Bronchial epithelial cell (primary cell): Measurements from ENCODE around the gene AGER. TPM values are rescaled to one million over a fixed set of nuclear protein-coding genes. Genes with fewer than 3 reads are reported as not detected.

Experiments
- DNase-seq: peaks from one replicate; pipeline ENCODE4 v3.0.0-alpha.2; 2010; ENCODE audit warnings: low read depth
- FAIRE-seq: peaks from 2 replicates; lab custom pipeline; 2011; peaks lifted over from hg19 to GRCh38; lab: Jason Lieb, UNC
- H3K27me3 ChIP-seq: 2 replicates; pipeline ENCODE4 v1.5.1; 2011; ENCODE audit warnings: low read length; ENCODE audit not compliant: control insufficient read depth, insufficient read depth
- H3K36me3 ChIP-seq: 2 replicates; pipeline ENCODE4 v1.5.1; 2011; ENCODE audit warnings: low read length; ENCODE audit not compliant: control insufficient read depth, insufficient read depth
- H3K4me3 ChIP-seq: 2 replicates; pipeline ENCODE4 v1.5.1; 2011; ENCODE audit warnings: mild to moderate bottlenecking, low read depth, low read length, control low read depth
- CTCF ChIP-seq: IDR thresholded peaks from 2 replicates; pipeline ENCODE4 v1.5.1; 2011; ENCODE audit warnings: mild to moderate bottlenecking, moderate library complexity, low read length, control low read depth, inconsistent platforms; ENCODE audit not compliant: insufficient read depth, severe bottlenecking
- total RNA-seq: library from RNA; depleted of rRNA; stranded (reverse); fragments of >200 nt; gene quantifications from 2 replicates; pipeline ENCODE4 v1.2.1, GENCODE V29; 2014

AGER gene
- total RNA-seq, 1 donor from 2014 or later, result 0.26 TPM

- peaks cover 5% of the 10 kb centered on the region for H3K36me3 ChIP-seq
- TF ChIP-seq CTCF, result no peak
These were observed 20.3 kb downstream of the AGER start for GRCh38 chr6:32163559-32164258.

GRCh38 chr6:32158052-32158451 lies 26.0 kb downstream of the AGER start:
- DNase-seq, result no peak
- Histone ChIP-seq H3K36me3 (peaks cover 9% of the 10 kb centered on the region), H3K27me3 (no peaks in the 10 kb centered on the region), H3K4me3 (no peak overlapping the region)
- no peak for TF ChIP-seq CTCF
- no peak for FAIRE-seq

More at GRCh38 chr6:32163559-32164258, 20.3 kb downstream of the AGER start:
- H3K4me3 ChIP-seq, result no peak overlapping the region
- no peak for DNase-seq
- FAIRE-seq, result no peak
- H3K27me3 ChIP-seq, result no peaks in the 10 kb centered on the region

GRCh38 chr6:32156891-32157290 lies 27.2 kb downstream of the AGER start:
- FAIRE-seq, result no peak

DNA sequence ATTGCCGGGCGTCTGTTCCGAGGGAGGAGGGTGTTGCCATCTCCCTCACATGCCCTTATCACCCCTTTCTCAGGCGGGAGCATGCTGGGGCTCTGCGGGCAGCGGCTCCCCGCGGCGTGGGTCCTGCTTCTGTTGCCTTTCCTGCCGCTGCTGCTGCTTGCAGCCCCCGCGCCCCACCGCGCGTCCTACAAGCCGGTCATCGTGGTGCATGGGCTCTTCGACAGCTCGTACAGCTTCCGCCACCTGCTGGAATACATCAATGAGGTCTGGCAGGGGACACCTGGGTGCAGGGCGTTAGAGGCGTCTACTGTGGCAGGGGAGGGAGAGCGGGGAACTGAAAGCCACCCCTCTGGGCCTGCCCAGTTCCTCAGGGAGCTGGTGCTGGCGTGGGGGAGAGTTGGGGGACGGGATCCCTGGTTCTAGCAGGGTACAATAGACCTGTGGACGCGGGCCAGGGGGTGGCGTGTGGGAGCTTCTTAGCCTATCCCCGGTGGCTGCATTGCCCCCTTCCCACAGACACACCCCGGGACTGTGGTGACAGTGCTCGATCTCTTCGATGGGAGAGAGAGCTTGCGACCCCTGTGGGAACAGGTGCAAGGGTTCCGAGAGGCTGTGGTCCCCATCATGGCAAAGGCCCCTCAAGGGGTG lies 29.4 kb downstream of the AGER start:
- FAIRE-seq (no peak), DNase-seq (peak; percentile 57)
- peaks cover 7% of the 10 kb centered on the region for H3K36me3 ChIP-seq
- peak; percentile 71 for TF ChIP-seq CTCF
- no peaks in the 10 kb centered on the region for H3K27me3 ChIP-seq
- H3K4me3 ChIP-seq, result peak overlapping the region; percentile 91

More at GRCh38 chr6:32156891-32157290, 27.2 kb downstream of the AGER start:
- Histone ChIP-seq H3K36me3 (peaks cover 7% of the 10 kb centered on the region), H3K27me3 (no peaks in the 10 kb centered on the region), H3K4me3 (no peak overlapping the region)
- no peak for TF ChIP-seq CTCF
- DNase-seq, result no peak

DNA sequence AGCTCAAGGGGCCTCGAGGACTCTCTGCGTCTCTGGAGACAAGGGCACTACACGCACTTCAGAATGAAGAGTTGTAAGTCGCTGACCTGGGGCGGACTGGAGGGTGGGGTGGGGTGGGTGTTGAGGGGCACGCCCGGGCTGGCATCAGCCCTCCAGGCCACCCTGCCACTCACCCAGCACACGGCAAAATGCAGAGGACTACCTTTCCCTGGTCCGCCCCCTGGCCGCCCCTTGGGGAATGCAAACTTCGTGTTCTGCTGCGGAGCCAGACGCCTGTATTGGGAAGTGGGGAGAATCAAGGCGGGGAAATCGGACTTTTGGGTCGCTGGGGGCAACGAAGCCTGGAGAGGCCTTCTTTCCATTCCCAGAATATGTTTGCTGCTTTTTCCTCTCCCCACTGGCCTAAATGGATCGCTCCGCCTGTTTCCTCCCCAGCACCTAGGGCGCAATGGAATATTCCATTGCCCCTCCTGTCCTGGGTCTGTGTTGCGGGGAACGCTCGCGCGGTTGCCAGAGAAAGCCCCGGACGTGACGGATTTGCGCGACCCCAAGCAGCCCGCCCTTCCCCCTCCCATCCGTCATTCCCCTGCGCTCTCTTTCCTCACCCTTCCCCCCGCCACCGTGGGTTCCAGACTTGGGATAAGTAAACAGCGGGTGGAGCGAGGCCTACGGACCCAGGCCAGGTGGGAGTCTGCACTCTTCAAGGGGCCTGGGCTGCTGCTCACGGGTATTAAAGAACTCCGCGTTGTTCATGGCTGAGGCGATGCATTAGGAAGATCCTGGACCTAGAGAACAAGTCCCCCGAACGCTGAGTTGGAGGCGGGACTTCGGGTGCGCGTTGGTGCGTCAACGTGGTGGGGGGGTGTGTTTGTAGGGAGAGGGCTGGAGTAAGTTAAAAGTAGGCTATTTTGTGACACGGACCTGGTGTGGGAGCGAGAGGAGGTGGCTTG lies 30.2 kb downstream of the AGER start, which contains the start of gene PPT2:
TSS of gene PPT2 (plus strand) at position 578 of the 950 bp plus-strand sequence. CDS start 454 bp downstream, outside the sequence.
- Histone ChIP-seq H3K4me3 (peak within 1 kb of the TSS; percentile 91), H3K36me3 (peaks cover 7% of the 10 kb centered on the region), H3K27me3 (no peaks in the 10 kb centered on the region)
- FAIRE-seq (no peak), DNase-seq (peak; percentile 75)
- TF ChIP-seq CTCF, result peak; percentile 39
